SK-N-MC (cell line): Measurements from ENCODE around the gene CLEC2L.

Experiments
- EZH2 ChIP-seq: fragments of 200-600 bp; sonication (generic); IDR thresholded peaks from one replicate; pipeline ENCODE4 v1.6.1; 2017; ENCODE audit warnings: antibody characterized with exemption
- FOXP2 ChIP-seq: optimal IDR thresholded peaks from 2 replicates; pipeline ENCODE3; 2011; ENCODE audit warnings: mild to moderate bottlenecking, moderate library complexity; ENCODE audit not compliant: insufficient read depth; ENCODE audit errors: extremely low read length, control extremely low read depth
- POLR2AphosphoS5 ChIP-seq: IDR thresholded peaks from 2 replicates; pipeline ENCODE4 v1.6.1; 2012; ENCODE audit warnings: mild to moderate bottlenecking, low read depth, low read length, borderline replicate concordance

- TF ChIP-seq EZH2 = no peak
- TF ChIP-seq POLR2AphosphoS5 = no peak
- TF ChIP-seq FOXP2 = no peak
Measured at GRCh38 chr7:139495580-139496125, 27.8 kb upstream of the CLEC2L start.
